ENCODE measurements around the gene EBF4. TPM values are rescaled to one million over a fixed set of nuclear protein-coding genes. Genes with fewer than 3 reads are reported as not detected.

EBF4 gene
- total RNA-seq, 4 donors from 2014 or later = 1.1 to 6.0 (median 1.8) TPM

- TF ChIP-seq CTCF (IDR thresholded peaks at IDR 0.05; ENCODE audit: low read depth) = no peak
Measured at GRCh38 chr20:2688041-2688591, 4.5 kb upstream of the EBF4 start.

GRCh38 chr20:2690213-2690612, 2.4 kb upstream of the EBF4 start:
- no peak for TF ChIP-seq CTCF (IDR thresholded peaks at IDR 0.05; ENCODE audit: low read depth)

- no peak for TF ChIP-seq CTCF (IDR thresholded peaks at IDR 0.05; ENCODE audit: low read depth)
Measured at GRCh38 chr20:2690718-2691117, 1.9 kb upstream of the EBF4 start.

- no peak for TF ChIP-seq CTCF (IDR thresholded peaks at IDR 0.05; ENCODE audit: low read depth)
Measured at GRCh38 chr20:2691127-2691526, 1.5 kb upstream of the EBF4 start.

- no peak for TF ChIP-seq CTCF (IDR thresholded peaks at IDR 0.05; ENCODE audit: low read depth)
Measured at GRCh38 chr20:2691663-2692035, 931 bp upstream of the EBF4 start.

GRCh38 chr20:2692886-2693285, 306 bp downstream of the EBF4 start:
- TF ChIP-seq CTCF (IDR thresholded peaks at IDR 0.05; ENCODE audit: low read depth) = no peak

- TF ChIP-seq CTCF (IDR thresholded peaks at IDR 0.05; ENCODE audit: low read depth) = no peak
Measured at GRCh38 chr20:2693286-2694007, 867 bp downstream of the EBF4 start.
